ENCODE measurements around the gene LYPLAL1. TPM values are rescaled to one million over a fixed set of nuclear protein-coding genes. Genes with fewer than 3 reads are reported as not detected.

LYPLAL1 gene
- polyA plus RNA-seq, 1 donor (not counting 4 experiments of a cell fraction or from before 2014, with no cell fraction given) = 41.1 TPM

- Histone ChIP-seq H3K4me2 (ENCODE audit: control insufficient read depth, extremely low read depth, insufficient read depth, low read depth, low read length) (no peak overlapping the region), H3K27ac (ENCODE audit: control insufficient read depth, insufficient read depth, low read length) (no peak overlapping the region), H3K79me2 (ENCODE audit: control insufficient read depth, insufficient read depth, low read length) (no peaks in the 10 kb centered on the region), H3K9me1 (ENCODE audit: control insufficient read depth, extremely low read depth, insufficient read depth, low read length) (no peaks in the 10 kb centered on the region), H2AFZ (ENCODE audit: control insufficient read depth, low read length) (no peak overlapping the region), H3K4me1 (ENCODE audit: control insufficient read depth, extremely low read depth, insufficient read depth, low read length) (no peaks in the 10 kb centered on the region), H4K20me1 (ENCODE audit: control insufficient read depth, extremely low read depth, insufficient read depth, low read length) (no peaks in the 10 kb centered on the region), H3K36me3 (ENCODE audit: control insufficient read depth in 2 of 2, extremely low read depth in 1 of 2, insufficient read depth in 2 of 2, low read length in 2 of 2) (no peaks in the 10 kb centered on the region), H3K9me3 (ENCODE audit: control insufficient read depth, low read depth, low read length) (no peaks in the 10 kb centered on the region), H3K4me3 (ENCODE audit: control insufficient read depth in 2 of 3, extremely low read depth in 1 of 3, insufficient read depth in 2 of 3, low read depth in 1 of 3, low read length in 3 of 3) (no peak overlapping the region), H3K9ac (ENCODE audit: control insufficient read depth, extremely low read depth, insufficient read depth, low read length) (no peak overlapping the region), H3K27me3 (ENCODE audit: control insufficient read depth, extremely low read depth, insufficient read depth, low read length) (no peaks in the 10 kb centered on the region)
- no peak for DNase-seq (ENCODE audit: low read depth, low spot score)
- no peak for FAIRE-seq
- no peak for TF ChIP-seq EZH2 (IDR thresholded peaks at IDR 0.05; ENCODE audit: low read length)
- no peak for TF ChIP-seq CTCF (optimal IDR thresholded peaks at IDR 0.05 in 1 of 3, IDR thresholded peaks at IDR 0.05 in 1 of 3, conservative IDR thresholded peaks at IDR 0.05 in 1 of 3; ENCODE audit: extremely low read depth in 1 of 3, insufficient read depth in 2 of 3, low read length in 3 of 3)
- dilution Hi-C loops (cut with MboI; ENCODE audit: extremely low pct_ligation_motif_present, low sequenced_read_pairs) = no loop called here
These were observed 32.7 kb downstream of the LYPLAL1 start for GRCh38 chr1:219206350-219206749.

- Histone ChIP-seq H3K4me3 (ENCODE audit: control insufficient read depth in 2 of 3, extremely low read depth in 1 of 3, insufficient read depth in 2 of 3, low read depth in 1 of 3, low read length in 3 of 3) (no peak overlapping the region), H4K20me1 (ENCODE audit: control insufficient read depth, extremely low read depth, insufficient read depth, low read length) (no peaks in the 10 kb centered on the region), H3K79me2 (ENCODE audit: control insufficient read depth, insufficient read depth, low read length) (no peaks in the 10 kb centered on the region), H3K9me3 (ENCODE audit: control insufficient read depth, low read depth, low read length) (no peaks in the 10 kb centered on the region), H3K36me3 (ENCODE audit: control insufficient read depth in 2 of 2, extremely low read depth in 1 of 2, insufficient read depth in 2 of 2, low read length in 2 of 2) (no peaks in the 10 kb centered on the region), H3K4me2 (ENCODE audit: control insufficient read depth, extremely low read depth, insufficient read depth, low read depth, low read length) (no peak overlapping the region), H3K27me3 (ENCODE audit: control insufficient read depth, extremely low read depth, insufficient read depth, low read length) (no peaks in the 10 kb centered on the region), H3K9me1 (ENCODE audit: control insufficient read depth, extremely low read depth, insufficient read depth, low read length) (no peaks in the 10 kb centered on the region), H3K27ac (ENCODE audit: control insufficient read depth, insufficient read depth, low read length) (no peak overlapping the region), H3K9ac (ENCODE audit: control insufficient read depth, extremely low read depth, insufficient read depth, low read length) (no peak overlapping the region), H2AFZ (ENCODE audit: control insufficient read depth, low read length) (no peak overlapping the region), H3K4me1 (ENCODE audit: control insufficient read depth, extremely low read depth, insufficient read depth, low read length) (no peaks in the 10 kb centered on the region)
- DNase-seq (ENCODE audit: low read depth, low spot score) (no peak), FAIRE-seq (no peak)
- dilution Hi-C loops (cut with MboI; ENCODE audit: extremely low pct_ligation_motif_present, low sequenced_read_pairs) = no loop called here
- TF ChIP-seq EZH2 (IDR thresholded peaks at IDR 0.05; ENCODE audit: low read length) = no peak
- TF ChIP-seq CTCF (optimal IDR thresholded peaks at IDR 0.05 in 1 of 3, IDR thresholded peaks at IDR 0.05 in 1 of 3, conservative IDR thresholded peaks at IDR 0.05 in 1 of 3; ENCODE audit: extremely low read depth in 1 of 3, insufficient read depth in 2 of 3, low read length in 3 of 3) = no peak
These were observed 35.9 kb downstream of the LYPLAL1 start for GRCh38 chr1:219209578-219209977.
